Endothelial cell of umbilical vein (primary cell): ENCODE results near the gene OR52B6.

Experiments
- CTCF ChIP-seq, 2 donors: IDR thresholded peaks; 1 replicate in 1 of 2; 2 replicates in 1 of 2; pipeline ENCODE4 v1.5.1; 2011; ENCODE audit warnings: low read length in 2 of 2, mild to moderate bottlenecking in 2 of 2, moderate library complexity in 2 of 2, control low read depth in 1 of 2, inconsistent platforms in 1 of 2, low read depth in 1 of 2; ENCODE audit not compliant: insufficient read depth in 1 of 2; ENCODE audit errors: extremely low read depth in 1 of 2
- EZH2 ChIP-seq: IDR thresholded peaks from 2 replicates; pipeline ENCODE4 v1.6.1; 2012; ENCODE audit warnings: borderline replicate concordance, low read depth, mild to moderate bottlenecking, moderate library complexity, low read length, inconsistent platforms; ENCODE audit not compliant: severe bottlenecking
- FOS ChIP-seq: IDR thresholded peaks from 2 replicates; pipeline ENCODE4 v1.6.1; 2011; ENCODE audit warnings: mild to moderate bottlenecking, low read length, moderate library complexity, borderline replicate concordance; ENCODE audit not compliant: insufficient read depth
- GATA2 ChIP-seq: IDR thresholded peaks from 2 replicates; pipeline ENCODE4 v1.7.0; 2011; ENCODE audit warnings: low read depth, mild to moderate bottlenecking, moderate library complexity, mixed read lengths, low read length; ENCODE audit not compliant: insufficient read length, insufficient read depth
- JUN ChIP-seq: IDR thresholded peaks from 2 replicates; pipeline ENCODE4 v1.6.1; 2011; ENCODE audit warnings: borderline replicate concordance, low read depth; ENCODE audit not compliant: insufficient read length, insufficient read depth
- MAX ChIP-seq: IDR thresholded peaks from 2 replicates; pipeline ENCODE4 v1.6.1; 2011; ENCODE audit not compliant: insufficient read depth, insufficient read length
- MYC ChIP-seq: IDR thresholded peaks from one replicate; pipeline ENCODE4 v1.6.1; 2011; ENCODE audit warnings: mild to moderate bottlenecking, low read depth, low read length
- POLR2A ChIP-seq: IDR thresholded peaks from 2 replicates; pipeline ENCODE4 v1.6.1; 2012; ENCODE audit warnings: low read depth, mild to moderate bottlenecking, control low read depth, low read length
- POLR2AphosphoS5 ChIP-seq: IDR thresholded peaks from 2 replicates; pipeline ENCODE4 v1.6.1; 2012; ENCODE audit warnings: low read depth, mild to moderate bottlenecking, control low read depth, low read length, moderate library complexity; ENCODE audit not compliant: insufficient read depth

GRCh38 chr11:5621580-5621979 lies 40.9 kb downstream of the OR52B6 start:
- no peak for TF ChIP-seq POLR2A
- TF ChIP-seq CTCF (IDR thresholded peaks at IDR 0.05; ENCODE audit: extremely low read depth in 1 of 2, insufficient read depth in 1 of 2, low read depth in 1 of 2, low read length in 2 of 2) = no peak
- TF ChIP-seq EZH2 = no peak
- TF ChIP-seq MYC = no peak
- no peak for TF ChIP-seq POLR2AphosphoS5
- TF ChIP-seq JUN = no peak
- TF ChIP-seq MAX = no peak
- no peak for TF ChIP-seq GATA2
- TF ChIP-seq FOS = no peak
